ENCODE measurements around the gene EXOC3. TPM values are rescaled to one million over a fixed set of nuclear protein-coding genes. Genes with fewer than 3 reads are reported as not detected.
A peak's percentile ranks its signal among the peaks of the same experiment; 100 is the strongest.

The EXOC3 gene
- polyA plus RNA-seq, 12 donors = 28.6 to 44.6 (median 35.4) TPM; not detected in 1

GRCh38 chr5:423626-424261 is 19.2 kb upstream of the EXOC3 start:
- DNase-seq = no peak

- DNase-seq = no peak
These were observed 18.5 kb upstream of the EXOC3 start for GRCh38 chr5:424301-425110.

- no peak for DNase-seq
These were observed 17.3 kb upstream of the EXOC3 start for GRCh38 chr5:425714-426113.

- no peak for DNase-seq
These were observed 16.5 kb upstream of the EXOC3 start for GRCh38 chr5:426392-426976.

- DNase-seq = no peak
These were observed 15.4 kb upstream of the EXOC3 start for GRCh38 chr5:427415-428087.

- DNase-seq = no peak
These were observed 14.8 kb upstream of the EXOC3 start for GRCh38 chr5:428219-428618.

GRCh38 chr5:428754-429452 is 14.1 kb upstream of the EXOC3 start:
- no peak for DNase-seq

- DNase-seq = peak; percentile 78
These were observed 13.4 kb upstream of the EXOC3 start for GRCh38 chr5:429453-430188.

- DNase-seq = no peak
These were observed 12.6 kb upstream of the EXOC3 start for GRCh38 chr5:430214-430925.

GRCh38 chr5:431001-431710 is 11.8 kb upstream of the EXOC3 start:
- peak; percentile 66 for DNase-seq

- no peak for DNase-seq
These were observed 11.3 kb upstream of the EXOC3 start for GRCh38 chr5:431711-432050.

- no peak for DNase-seq
These were observed 10.6 kb upstream of the EXOC3 start for GRCh38 chr5:432201-432927.

GRCh38 chr5:432928-433791 is 9.8 kb upstream of the EXOC3 start:
- no peak for DNase-seq

GRCh38 chr5:433836-434235 is 9.1 kb upstream of the EXOC3 start:
- no peak for DNase-seq

GRCh38 chr5:434443-435146 is 8.4 kb upstream of the EXOC3 start:
- DNase-seq = no peak

GRCh38 chr5:435156-435790 is 7.7 kb upstream of the EXOC3 start:
- no peak for DNase-seq

All from muscle of arm (tissue), 12 donors.